Measurements from ENCODE around the gene ZNF611.
"Not testable (repeated sequence)": the region's sequence is repeated elsewhere in the genome, so short reads cannot be mapped to it uniquely, and the experiment has no call there.

ZNF611 gene

GRCh38 chr19:52687684-52688083 is 47.2 kb downstream of the ZNF611 start:
- no peak for DNase-seq (ENCODE audit: low read depth in 2 of 3, low spot score in 2 of 3)

- no peak for DNase-seq (ENCODE audit: low read depth in 2 of 3, low spot score in 2 of 3)
Measured at GRCh38 chr19:52685811-52686210, 49.0 kb downstream of the ZNF611 start.

- DNase-seq (ENCODE audit: low read depth in 2 of 3, low spot score in 2 of 3), result not testable (repeated sequence)
Measured at GRCh38 chr19:52681216-52681615, 53.6 kb downstream of the ZNF611 start.

GRCh38 chr19:52679598-52679997 is 55.2 kb downstream of the ZNF611 start:
- DNase-seq (ENCODE audit: low read depth in 2 of 3, low spot score in 2 of 3), result no peak

- not testable (repeated sequence) for DNase-seq (ENCODE audit: low read depth in 2 of 3, low spot score in 2 of 3)
Measured at GRCh38 chr19:52675239-52675638, 59.6 kb downstream of the ZNF611 start.

GRCh38 chr19:52673014-52673413 is 61.8 kb downstream of the ZNF611 start:
- no peak for DNase-seq (ENCODE audit: low read depth in 2 of 3, low spot score in 2 of 3)

GRCh38 chr19:52670046-52670445 is 64.8 kb downstream of the ZNF611 start:
- DNase-seq (ENCODE audit: low read depth in 2 of 3, low spot score in 2 of 3), result no peak

- DNase-seq (ENCODE audit: low read depth in 2 of 3, low spot score in 2 of 3), result no peak
Measured at GRCh38 chr19:52669586-52669985, 65.3 kb downstream of the ZNF611 start.

GRCh38 chr19:52667972-52668371 is 66.9 kb downstream of the ZNF611 start:
- no peak for DNase-seq (ENCODE audit: low read depth in 2 of 3, low spot score in 2 of 3)

- DNase-seq (ENCODE audit: low read depth in 2 of 3, low spot score in 2 of 3), result no peak
Measured at GRCh38 chr19:52666506-52666905, 68.3 kb downstream of the ZNF611 start.

GRCh38 chr19:52665529-52665928 is 69.3 kb downstream of the ZNF611 start:
- DNase-seq (ENCODE audit: low read depth in 2 of 3, low spot score in 2 of 3), result no peak

- no peak for DNase-seq (ENCODE audit: low read depth in 2 of 3, low spot score in 2 of 3)
Measured at GRCh38 chr19:52665027-52665426, 69.8 kb downstream of the ZNF611 start.

- no peak for DNase-seq (ENCODE audit: low read depth in 2 of 3, low spot score in 2 of 3)
Measured at GRCh38 chr19:52664461-52664860, 70.4 kb downstream of the ZNF611 start.

GRCh38 chr19:52662631-52663030 is 72.2 kb downstream of the ZNF611 start:
- no peak for DNase-seq (ENCODE audit: low read depth in 2 of 3, low spot score in 2 of 3)

- no peak for DNase-seq (ENCODE audit: low read depth in 2 of 3, low spot score in 2 of 3)
Measured at GRCh38 chr19:52660981-52661380, 73.9 kb downstream of the ZNF611 start.

- no peak for DNase-seq (ENCODE audit: low read depth in 2 of 3, low spot score in 2 of 3)
Measured at GRCh38 chr19:52659013-52659412, 75.8 kb downstream of the ZNF611 start.

GRCh38 chr19:52658595-52658994 is 76.2 kb downstream of the ZNF611 start:
- no peak for DNase-seq (ENCODE audit: low read depth in 2 of 3, low spot score in 2 of 3)

- no peak for DNase-seq (ENCODE audit: low read depth in 2 of 3, low spot score in 2 of 3)
Measured at GRCh38 chr19:52653161-52653560, 81.7 kb downstream of the ZNF611 start.
